Measurements from ENCODE around the gene NFASC. TPM values are rescaled to one million over a fixed set of nuclear protein-coding genes. Genes with fewer than 3 reads are reported as not detected.

NFASC gene
- total and polyA plus RNA-seq, 2 donors from 2014 or later: 23.2 to 29.9 TPM

DNA sequence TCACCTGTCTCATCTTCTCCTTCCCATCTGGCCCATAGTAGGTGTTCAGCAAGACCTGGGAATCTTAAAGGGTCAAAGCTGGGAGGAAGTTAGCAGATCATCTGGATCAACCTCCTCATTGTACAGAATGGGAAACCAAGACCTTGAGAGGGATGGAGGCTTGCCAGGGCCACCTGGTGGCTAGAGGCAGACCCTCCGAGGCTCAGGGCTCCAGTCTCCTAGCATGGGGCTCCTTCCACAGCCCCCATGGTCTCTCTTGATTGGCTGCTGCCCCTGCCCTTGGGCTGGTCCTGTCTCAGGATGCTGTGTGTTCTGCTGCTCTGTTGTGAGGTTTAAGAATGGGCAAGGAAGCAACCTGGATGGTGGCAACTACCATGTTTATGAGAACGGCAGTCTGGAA is 103.7 kb downstream of the NFASC start:
- peaks cover 0 to 7% (median 4%) of the 10 kb centered on the region in 3 donors for H3K36me3 ChIP-seq (ENCODE audit: control insufficient read depth in 2 of 3, insufficient read depth in 3 of 3, low read length in 3 of 3)
- no peak overlapping the region for H3K4me3 ChIP-seq (ENCODE audit: low read length in 3 of 3)
- FAIRE-seq (no peak), DNase-seq (no peak)
- no peak overlapping the region for H3K9ac ChIP-seq (ENCODE audit: low read length in 3 of 3)
- H3K9me3 ChIP-seq (ENCODE audit: control insufficient read depth in 2 of 3, insufficient read depth in 1 of 3, low read length in 3 of 3): no peaks in the 10 kb centered on the region
- H3K27ac ChIP-seq (ENCODE audit: low read depth in 2 of 2, low read length in 2 of 2): no peak overlapping the region
- no peaks in the 10 kb centered on the region for H3K4me1 ChIP-seq (ENCODE audit: control insufficient read depth in 2 of 3, insufficient read depth in 2 of 3, low read depth in 1 of 3, low read length in 3 of 3)
- TF ChIP-seq CTCF (IDR thresholded peaks at IDR 0.05; ENCODE audit: borderline replicate concordance, extremely low read depth, insufficient read depth): no peak
- H3K27me3 ChIP-seq (ENCODE audit: control insufficient read depth, insufficient read depth, low read length): no peaks in the 10 kb centered on the region
- intact Hi-C loops (cut with DNase I): loop anchor here (10.0 kb wide), 1 partner anchor 90 kb away; no protein-coding TSS in a partner anchor

GRCh38 chr1:204975021-204975420 is 104.4 kb downstream of the NFASC start:
- FAIRE-seq (no peak), DNase-seq (no peak)
- Histone ChIP-seq H3K36me3 (ENCODE audit: control insufficient read depth in 2 of 3, insufficient read depth in 3 of 3, low read length in 3 of 3) (peaks cover 0 to 6% (median 4%) of the 10 kb centered on the region in 3 donors), H3K27ac (ENCODE audit: low read depth in 2 of 2, low read length in 2 of 2) (no peak overlapping the region), H3K4me3 (ENCODE audit: low read length in 3 of 3) (no peak overlapping the region), H3K4me1 (ENCODE audit: control insufficient read depth in 2 of 3, insufficient read depth in 2 of 3, low read depth in 1 of 3, low read length in 3 of 3) (no peaks in the 10 kb centered on the region), H3K27me3 (ENCODE audit: control insufficient read depth, insufficient read depth, low read length) (no peaks in the 10 kb centered on the region), H3K9me3 (ENCODE audit: control insufficient read depth in 2 of 3, insufficient read depth in 1 of 3, low read length in 3 of 3) (no peaks in the 10 kb centered on the region), H3K9ac (ENCODE audit: low read length in 3 of 3) (no peak overlapping the region)
- intact Hi-C loops (cut with DNase I): loop anchor here (10.0 kb wide), 1 partner anchor 90 kb away; no protein-coding TSS in a partner anchor
- no peak for TF ChIP-seq CTCF (IDR thresholded peaks at IDR 0.05; ENCODE audit: borderline replicate concordance, extremely low read depth, insufficient read depth)

- Histone ChIP-seq H3K9ac (ENCODE audit: low read length in 3 of 3) (no peak overlapping the region), H3K9me3 (ENCODE audit: control insufficient read depth in 2 of 3, insufficient read depth in 1 of 3, low read length in 3 of 3) (no peaks in the 10 kb centered on the region), H3K4me1 (ENCODE audit: control insufficient read depth in 2 of 3, insufficient read depth in 2 of 3, low read depth in 1 of 3, low read length in 3 of 3) (no peaks in the 10 kb centered on the region), H3K27ac (ENCODE audit: low read depth in 2 of 2, low read length in 2 of 2) (no peak overlapping the region), H3K36me3 (ENCODE audit: control insufficient read depth in 2 of 3, insufficient read depth in 3 of 3, low read length in 3 of 3) (peaks cover 0 to 6% (median under 1%) of the 10 kb centered on the region in 3 donors), H3K27me3 (ENCODE audit: control insufficient read depth, insufficient read depth, low read length) (no peaks in the 10 kb centered on the region), H3K4me3 (ENCODE audit: low read length in 3 of 3) (no peak overlapping the region)
- intact Hi-C loops (cut with DNase I): loop anchor here (10.0 kb wide), 1 partner anchor 89 kb away; no protein-coding TSS in a partner anchor
- FAIRE-seq (no peak), DNase-seq (peak in 4 of 5 donors; percentile 57 to 82 (median 66))
- TF ChIP-seq CTCF (IDR thresholded peaks at IDR 0.05; ENCODE audit: borderline replicate concordance, extremely low read depth, insufficient read depth): peak; percentile 68
Measured at GRCh38 chr1:204975568-204976235, 105.0 kb downstream of the NFASC start.

Data from kidney (tissue), 14 donors.